Thoracic aorta (tissue), 2 donors: Measurements from ENCODE around the gene B3GNT9. TPM values are rescaled to one million over a fixed set of nuclear protein-coding genes. Genes with fewer than 3 reads are reported as not detected.

Experiments used
- ATAC-seq: fragments of 150-250 bp; one replicate; pipeline ENCODE4 v1.8.0; 2017; ENCODE audit warnings: low read depth; ENCODE audit not compliant: insufficient number of reproducible peaks, low FRiP score
- DNase-seq: peaks from one replicate; pipeline ENCODE4 v3.0.0-alpha.2; 2020; ENCODE audit warnings: low spot score
- H3K27ac ChIP-seq, 2 donors: fragments of 200-600 bp; sonication (generic); 1 replicate in 1 of 2; 2 replicates in 1 of 2; pipeline ENCODE4 v1.5.1; 2016; ENCODE audit warnings: mild to moderate bottlenecking in 2 of 2, moderate library complexity in 2 of 2
- H3K27me3 ChIP-seq: fragments of 200-600 bp; sonication (generic); replicated peaks from 2 replicates; pipeline ENCODE4 v1.6.0; 2016; ENCODE audit warnings: mild to moderate bottlenecking; ENCODE audit not compliant: insufficient read depth
- H3K36me3 ChIP-seq: fragments of 200-600 bp; sonication (generic); one replicate; pipeline ENCODE4 v1.5.1; 2016
- H3K4me1 ChIP-seq, 2 donors: fragments of 200-600 bp; sonication (generic); 1 replicate in 1 of 2; 2 replicates in 1 of 2; pipeline versions ENCODE4 v1.5.1 to v1.6.0; 2016; ENCODE audit warnings: low read depth in 2 of 2, mild to moderate bottlenecking in 1 of 2; ENCODE audit not compliant: control insufficient read depth in 1 of 2
- H3K4me3 ChIP-seq: fragments of 200-600 bp; sonication (generic); 2 replicates; pipeline ENCODE4 v1.5.1; 2016; ENCODE audit warnings: mild to moderate bottlenecking
- H3K9me3 ChIP-seq: fragments of 200-600 bp; sonication (generic); 2 replicates; pipeline ENCODE4 v1.5.1; 2016
- CTCF ChIP-seq: fragments of 200-600 bp; sonication (generic); IDR thresholded peaks from one replicate; pipeline ENCODE4 v1.5.1; 2019; ENCODE audit warnings: antibody characterized with exemption
- total RNA-seq, 2 donors: library from RNA; depleted of rRNA; stranded (reverse); fragments of >200 nt; gene quantifications; one replicate each; pipeline versions ENCODE4 v1.1.0 to v1.2.3, GENCODE V29; 2016

B3GNT9 gene
- total RNA-seq, 2 donors from 2014 or later, result 33.5 to 59.6 TPM

- Histone ChIP-seq H3K27me3 (no peaks in the 10 kb centered on the region), H3K36me3 (peaks cover 46% of the 10 kb centered on the region), H3K4me3 (no peak overlapping the region), H3K27ac (no peak overlapping the region), H3K9me3 (no peaks in the 10 kb centered on the region), H3K4me1 (peaks cover 12 to 28% of the 10 kb centered on the region in 2 donors)
- TF ChIP-seq CTCF, result no peak
- DNase-seq, result no peak
- no peak for ATAC-seq
These were observed 46.9 kb upstream of the B3GNT9 start for GRCh38 chr16:67197704-67198103.

- Histone ChIP-seq H3K36me3 (peaks cover 42% of the 10 kb centered on the region), H3K4me3 (no peak overlapping the region), H3K27ac (no peak overlapping the region), H3K4me1 (peaks cover 15 to 33% of the 10 kb centered on the region in 2 donors), H3K27me3 (no peaks in the 10 kb centered on the region), H3K9me3 (no peaks in the 10 kb centered on the region)
- ATAC-seq (no peak), DNase-seq (no peak)
- no peak for TF ChIP-seq CTCF
These were observed 46.1 kb upstream of the B3GNT9 start for GRCh38 chr16:67196881-67197280.

- Histone ChIP-seq H3K27me3 (no peaks in the 10 kb centered on the region), H3K27ac (no peak overlapping the region), H3K9me3 (no peaks in the 10 kb centered on the region), H3K36me3 (peaks cover 37% of the 10 kb centered on the region), H3K4me1 (peaks cover 19 to 38% of the 10 kb centered on the region in 2 donors), H3K4me3 (no peak overlapping the region)
- no peak for TF ChIP-seq CTCF
- no peak for DNase-seq
- no peak for ATAC-seq
These were observed 44.9 kb upstream of the B3GNT9 start for GRCh38 chr16:67195676-67196075.

- no peak for DNase-seq
- Histone ChIP-seq H3K4me3 (no peak overlapping the region), H3K27ac (no peak overlapping the region), H3K4me1 (peaks cover 19 to 38% of the 10 kb centered on the region in 2 donors), H3K36me3 (peaks cover 37% of the 10 kb centered on the region), H3K27me3 (no peaks in the 10 kb centered on the region), H3K9me3 (no peaks in the 10 kb centered on the region)
- ATAC-seq, result no peak
- no peak for TF ChIP-seq CTCF
These were observed 43.5 kb upstream of the B3GNT9 start for GRCh38 chr16:67194260-67194659.

GRCh38 chr16:67193536-67193935 lies 42.7 kb upstream of the B3GNT9 start:
- H3K27me3 ChIP-seq, result no peaks in the 10 kb centered on the region
- H3K4me3 ChIP-seq, result peak overlapping the region; percentile 81
- no peaks in the 10 kb centered on the region for H3K9me3 ChIP-seq
- TF ChIP-seq CTCF, result no peak
- H3K4me1 ChIP-seq, result peaks cover 19 to 38% of the 10 kb centered on the region in 2 donors
- no peak overlapping the region for H3K27ac ChIP-seq
- ATAC-seq (no peak), DNase-seq (no peak)
- H3K36me3 ChIP-seq, result peaks cover 37% of the 10 kb centered on the region
